GM19023 (cell line): Measurements from ENCODE around the gene GUCY1A2.
A peak's percentile ranks its signal among the peaks of the same experiment; 100 is the strongest.

Experiments
- ATAC-seq: cut with Tn5 transposase; IDR thresholded peaks from one replicate; pipeline ENCODE4 v1.9.1; 2021; ENCODE audit warnings: mild to moderate bottlenecking, moderate library complexity; ENCODE audit not compliant: unreplicated experiment

GUCY1A2 gene

GRCh38 chr11:106761745-106762144 lies 256.5 kb downstream of the GUCY1A2 start:
- no peak for ATAC-seq

- no peak for ATAC-seq
Measured at GRCh38 chr11:106761240-106761639, 257.0 kb downstream of the GUCY1A2 start.

- ATAC-seq, result no peak
Measured at GRCh38 chr11:106748059-106748458, 270.2 kb downstream of the GUCY1A2 start.

DNA sequence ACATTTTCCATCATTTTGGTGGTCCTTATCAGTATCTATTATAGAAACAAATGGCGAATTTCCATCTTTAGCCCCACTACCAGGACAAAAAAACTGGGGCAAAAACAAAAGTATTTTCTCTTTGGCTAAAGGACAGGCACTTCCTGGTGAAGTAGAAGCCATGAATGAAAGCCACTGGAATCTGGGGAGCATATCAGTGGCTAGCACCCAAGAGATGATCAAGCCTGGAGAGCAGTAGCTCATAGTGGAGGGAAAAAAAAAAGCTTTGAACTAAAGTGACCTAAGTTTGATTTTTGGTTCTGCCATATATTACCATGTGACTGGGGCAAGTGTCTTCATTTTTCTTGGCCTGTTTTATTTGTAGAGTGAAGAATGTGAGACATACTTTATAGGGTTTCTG lies 272.3 kb downstream of the GUCY1A2 start:
- no peak for ATAC-seq

- ATAC-seq, result no peak
Measured at GRCh38 chr11:106733635-106734034, 284.6 kb downstream of the GUCY1A2 start.

DNA sequence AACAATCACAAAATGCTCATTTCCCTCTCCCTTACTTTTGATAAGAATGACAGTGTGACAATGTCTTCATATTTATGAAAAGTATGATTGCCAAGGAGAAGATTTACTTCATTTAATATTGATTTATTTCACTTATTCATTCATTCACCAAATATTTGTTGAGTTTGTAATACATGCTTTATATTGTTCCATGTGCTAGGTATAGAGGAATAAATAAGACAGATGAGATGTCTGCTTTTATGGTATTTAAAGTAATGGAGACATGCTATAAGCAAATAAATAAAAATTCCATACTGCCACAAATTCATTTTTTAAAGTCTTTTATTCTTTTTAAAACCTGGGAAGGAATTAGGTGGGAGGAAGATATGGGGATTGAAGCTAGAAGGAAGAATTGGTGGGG lies 289.4 kb downstream of the GUCY1A2 start:
- no peak for ATAC-seq

DNA sequence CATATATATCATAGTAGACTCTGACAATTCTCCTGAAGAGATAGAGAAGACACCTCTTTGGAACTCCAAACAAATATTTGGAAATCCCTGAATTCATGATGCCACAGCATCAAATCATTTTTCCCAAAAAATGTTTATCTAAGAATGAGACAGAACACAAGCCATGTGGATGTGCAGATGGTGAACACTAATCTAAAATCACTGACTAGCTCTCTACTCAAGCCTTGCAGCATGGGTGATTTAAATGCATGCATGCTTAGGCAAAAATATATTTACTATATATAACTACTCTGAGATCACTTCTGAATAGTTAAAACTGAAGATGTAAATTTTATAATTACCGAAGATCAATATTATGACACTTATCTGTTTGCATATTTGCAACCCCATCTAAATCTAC lies 289.9 kb downstream of the GUCY1A2 start:
- ATAC-seq, result no peak

GRCh38 chr11:106727256-106727655 lies 291.0 kb downstream of the GUCY1A2 start:
- ATAC-seq, result no peak

DNA sequence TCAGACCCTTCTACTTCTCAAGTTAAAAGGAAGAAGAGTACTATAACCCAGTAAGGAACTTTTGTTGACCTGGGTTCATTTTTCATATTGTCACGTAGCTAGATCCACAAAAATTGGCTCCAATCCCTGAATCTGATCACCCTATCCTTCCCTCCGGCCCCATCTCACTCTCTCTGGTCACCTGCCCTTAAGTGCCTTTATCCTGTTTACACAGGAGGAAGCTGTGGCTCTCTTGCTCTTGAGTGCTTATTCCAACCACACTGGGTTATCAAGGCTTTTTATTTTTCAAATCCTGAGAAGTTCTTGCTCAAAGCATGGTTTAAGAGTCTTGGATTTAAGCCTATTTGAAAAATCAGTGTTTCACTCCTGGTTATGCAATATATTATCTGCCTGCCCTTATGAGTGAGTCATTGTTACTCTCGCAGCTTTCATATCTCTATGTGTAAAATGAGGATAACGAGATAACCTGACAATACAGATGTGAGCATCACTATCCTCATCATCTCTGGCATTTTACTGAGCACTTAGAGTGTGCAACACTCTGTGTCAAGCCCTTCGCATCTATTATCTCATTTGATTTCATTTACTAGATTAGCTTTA lies 293.9 kb downstream of the GUCY1A2 start:
- ATAC-seq, result no peak

GRCh38 chr11:106723071-106723470 lies 295.2 kb downstream of the GUCY1A2 start:
- ATAC-seq, result no peak

DNA sequence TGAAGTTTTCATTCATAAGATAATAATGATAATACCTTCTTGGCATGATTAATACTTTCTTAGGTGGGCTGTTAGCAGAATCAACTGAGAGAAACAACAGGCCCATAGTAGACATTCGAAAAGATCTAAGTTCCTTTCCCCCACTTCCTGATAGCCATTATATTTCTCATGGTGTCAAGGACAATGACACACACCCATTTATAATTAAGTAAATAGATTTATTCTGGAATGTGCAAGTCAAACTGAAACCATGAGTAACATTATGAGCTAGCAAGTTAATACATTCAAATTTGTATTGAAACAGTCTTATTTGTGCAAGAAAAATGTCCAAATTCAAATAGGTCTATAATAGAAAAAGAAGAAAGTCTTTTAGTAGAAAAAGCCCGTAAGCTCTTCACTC lies 301.1 kb downstream of the GUCY1A2 start:
- ATAC-seq, result no peak

DNA sequence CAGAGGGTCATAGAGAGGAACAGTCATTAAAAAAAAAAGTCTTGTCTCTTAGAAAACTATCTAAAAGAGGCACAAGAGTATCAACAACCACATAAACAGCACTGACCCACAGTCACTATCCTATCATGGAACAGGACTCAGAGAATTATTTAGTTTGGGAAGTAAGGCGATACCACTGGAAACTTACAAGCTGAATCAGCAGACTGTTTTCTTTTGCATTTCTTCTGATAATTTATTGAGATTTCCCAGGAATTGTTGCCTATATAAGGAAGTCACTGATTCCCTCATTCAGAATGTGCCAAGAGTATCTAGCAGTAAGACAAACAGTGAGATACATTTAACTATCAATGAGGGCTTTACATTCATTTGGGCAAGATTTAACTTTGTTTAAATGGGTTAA lies 304.1 kb downstream of the GUCY1A2 start:
- ATAC-seq, result no peak

DNA sequence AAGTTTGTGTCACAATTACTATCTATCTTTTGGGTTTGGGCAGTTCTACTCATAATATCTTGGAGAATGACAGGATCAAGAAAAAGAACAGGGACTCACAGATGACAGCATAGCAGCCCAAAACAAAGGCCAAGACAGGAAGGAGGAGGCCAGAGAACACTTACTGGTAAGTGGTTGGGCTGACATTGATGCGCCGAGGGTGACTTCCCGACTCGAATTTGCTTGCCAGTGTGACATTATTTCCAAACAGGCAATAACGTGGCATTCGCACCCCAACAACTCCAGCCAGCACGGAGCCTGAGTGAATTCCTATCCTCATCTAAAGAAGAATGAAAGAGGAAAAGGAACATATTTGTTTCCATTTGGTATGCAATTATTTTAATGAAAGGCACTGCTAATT lies 309.9 kb downstream of the GUCY1A2 start:
- no peak for ATAC-seq

- no peak for ATAC-seq
Measured at GRCh38 chr11:106706355-106706754, 311.9 kb downstream of the GUCY1A2 start.

DNA sequence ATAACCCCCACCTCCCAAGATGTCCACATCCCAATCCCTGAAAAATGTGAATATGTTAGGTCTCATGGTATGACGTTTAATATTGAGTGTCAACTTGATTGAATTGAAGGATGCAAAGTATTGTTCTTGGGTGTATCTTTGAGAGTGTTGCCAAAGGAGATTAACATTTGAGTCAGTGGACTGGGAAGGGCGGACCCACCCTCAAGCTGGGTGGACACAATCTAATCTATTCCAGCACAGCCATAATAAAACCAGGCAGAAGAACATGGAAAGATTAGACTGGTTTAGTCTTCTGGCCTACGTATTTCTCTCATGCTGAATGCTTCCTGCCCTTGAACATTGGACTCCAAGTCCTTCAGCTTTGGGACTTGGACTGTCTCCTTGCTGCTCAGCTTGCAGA lies 315.5 kb downstream of the GUCY1A2 start:
- no peak for ATAC-seq

- ATAC-seq, result no peak
Measured at GRCh38 chr11:106697058-106697457, 321.2 kb downstream of the GUCY1A2 start.

GRCh38 chr11:106695506-106695905 lies 322.8 kb downstream of the GUCY1A2 start:
- ATAC-seq, result no peak

GRCh38 chr11:106694501-106694900 lies 323.8 kb downstream of the GUCY1A2 start:
- no peak for ATAC-seq

- ATAC-seq, result no peak
Measured at GRCh38 chr11:106691807-106692365, 326.4 kb downstream of the GUCY1A2 start.

DNA sequence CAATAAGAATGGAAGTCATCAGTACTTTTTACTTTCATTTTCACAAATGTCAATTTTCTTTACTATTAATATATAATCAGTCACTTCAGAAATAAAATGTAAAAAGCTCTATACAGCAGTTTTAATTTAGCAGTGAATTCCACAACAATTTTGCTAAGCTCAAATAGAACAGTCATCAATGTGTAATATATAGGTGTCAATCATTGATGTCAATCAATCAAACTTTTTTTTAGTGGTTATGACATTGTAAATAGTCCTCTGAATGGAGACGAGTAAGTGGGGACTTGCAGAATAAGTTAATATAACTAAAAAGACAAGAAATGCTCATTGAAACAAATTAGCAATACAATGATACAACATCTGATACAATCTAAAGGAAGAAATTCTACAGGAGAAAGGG lies 327.4 kb downstream of the GUCY1A2 start:
- no peak for ATAC-seq

GRCh38 chr11:106684944-106685343 lies 333.3 kb downstream of the GUCY1A2 start:
- no peak for ATAC-seq

DNA sequence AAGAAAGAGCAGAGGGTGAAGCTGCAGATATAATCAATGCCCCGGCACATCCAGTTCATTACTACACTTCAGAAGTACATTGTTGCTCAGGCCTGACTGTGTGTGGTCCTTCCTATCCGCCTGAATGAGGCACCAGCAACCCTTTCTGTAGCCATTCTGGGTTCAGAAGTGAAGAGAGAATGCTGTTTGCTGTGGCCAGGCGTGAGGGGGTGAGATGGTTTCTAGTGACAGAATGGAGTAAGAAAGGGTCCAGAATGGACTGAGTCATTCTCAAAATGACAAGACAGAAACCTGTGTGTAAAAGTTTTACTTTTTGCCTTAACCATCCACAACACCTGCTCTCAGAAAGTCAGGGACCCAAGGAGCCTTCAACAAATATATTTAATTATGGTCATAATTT lies 334.8 kb downstream of the GUCY1A2 start:
- peak; percentile 86 for ATAC-seq

- no peak for ATAC-seq
Measured at GRCh38 chr11:106681435-106681834, 336.8 kb downstream of the GUCY1A2 start.
